HepG2 (cell line): ENCODE data around the gene DLL1. TPM values are rescaled to one million over a fixed set of nuclear protein-coding genes. Genes with fewer than 3 reads are reported as not detected.
A peak's percentile ranks its signal among the peaks of the same experiment; 100 is the strongest.

Source experiments
- ATAC-seq: fragments of 200-7000 bp; cut with Tn5 transposase; 3 replicates; pipeline ENCODE4 v1.9.1; 2020; ENCODE audit warnings: mild to moderate bottlenecking, moderate library complexity
- BruUV-seq: library from RNA; stranded (reverse); fragments of 400-500 nt; replicated peaks from 2 replicates; lab custom pipeline; 2021; lab: Mats Ljungman, UMichigan
- CTCF ChIA-PET: fragments of 300-600 bp; formaldehyde crosslinking; extraction: SDS; loops from one replicate; lab custom pipeline; 2021; ENCODE audit warnings: low total read pairs, inconsistent platforms, low intra/inter-chr PET ratio; lab: Yijun Ruan, JAX
- POLR2A ChIA-PET: fragments of 350-600 bp; sonication (Branson Sonifier 250); formaldehyde crosslinking; loops from one replicate; lab custom pipeline; 2020; ENCODE audit warnings: antibody characterized with exemption, inconsistent platforms; lab: Yijun Ruan, JAX
- DNase-seq: peaks from one replicate; pipeline ENCODE4 v3.0.0-alpha.2; 2015; ENCODE audit warnings: low spot score
- FAIRE-seq: peaks from 3 replicates; lab custom pipeline; 2011; peaks lifted over from hg19 to GRCh38; lab: Jason Lieb, UNC
- H2AFZ ChIP-seq: one replicate; pipeline ENCODE4 v1.6.1; 2011; ENCODE audit warnings: low read length, inconsistent platforms
- H3K27ac ChIP-seq: fragments of 300-600 bp; 3 replicates; pipeline ENCODE4 v1.8.0; 2011; ENCODE audit warnings: mixed run types, mild to moderate bottlenecking, mixed read lengths, low read length, inconsistent platforms; ENCODE audit not compliant: insufficient read depth; ENCODE audit errors: extremely low read length
- H3K27me3 ChIP-seq, 2 experiments: fragments of 200-600 bp in 1 of 2; 2 replicates in 1 of 2; 3 replicates in 1 of 2; pipeline versions ENCODE4 v1.6.0 to v1.8.0; 2011; ENCODE audit warnings: low read length in 2 of 2, mild to moderate bottlenecking in 2 of 2, moderate library complexity in 2 of 2, inconsistent platforms in 1 of 2; ENCODE audit not compliant: insufficient read depth in 2 of 2, control insufficient read depth in 1 of 2
- H3K36me3 ChIP-seq, 2 experiments: fragments of 200-600 bp in 1 of 2; replicated peaks in 1 of 2; 2 replicates in 1 of 2; 3 replicates in 1 of 2; pipeline versions ENCODE4 v1.5.1 to v1.8.0; 2011; ENCODE audit warnings: low read length in 2 of 2, inconsistent platforms in 1 of 2; ENCODE audit not compliant: insufficient read depth in 2 of 2, control insufficient read depth in 1 of 2
- H3K4me1 ChIP-seq: 2 replicates; pipeline ENCODE4 v1.5.1; 2012; ENCODE audit warnings: low read length, inconsistent platforms; ENCODE audit not compliant: insufficient read depth
- H3K4me2 ChIP-seq: 2 replicates; pipeline ENCODE4 v1.6.0; 2011; ENCODE audit warnings: low read depth, low read length, inconsistent platforms
- H3K4me3 ChIP-seq, 3 experiments: fragments of 200-600 bp in 1 of 3; sonication (generic), shearing (Covaris generic) in 1 of 3; replicated peaks in 1 of 3; 2 replicates each; pipeline ENCODE4 v1.5.1; 2011 to 2016; ENCODE audit warnings: low read length in 3 of 3, inconsistent platforms in 2 of 3, low read depth in 2 of 3, mild to moderate bottlenecking in 2 of 3, control low read depth in 1 of 3, mixed read lengths in 1 of 3; ENCODE audit not compliant: insufficient read depth in 1 of 3
- H3K79me2 ChIP-seq: one replicate; pipeline ENCODE4 v1.6.1; 2011; ENCODE audit warnings: low read length, inconsistent platforms; ENCODE audit not compliant: insufficient read depth
- H3K9ac ChIP-seq: 2 replicates; pipeline ENCODE4 v1.6.0; 2011; ENCODE audit warnings: mild to moderate bottlenecking, low read depth, low read length, inconsistent platforms; ENCODE audit not compliant: insufficient read depth
- H3K9me3 ChIP-seq: 2 replicates; pipeline ENCODE4 v1.5.1; 2012; ENCODE audit warnings: mild to moderate bottlenecking, low read length
- H4K20me1 ChIP-seq: 2 replicates; pipeline ENCODE4 v1.6.0; 2011; ENCODE audit warnings: inconsistent platforms, mild to moderate bottlenecking, low read length, moderate library complexity; ENCODE audit not compliant: insufficient read depth
- ARID3A ChIP-seq: IDR thresholded peaks from 2 replicates; pipeline ENCODE4 v1.6.1; 2012; ENCODE audit warnings: low read depth, low read length, improper control_type of control experiment
- ARNT2 ChIP-seq: sonication (generic); formaldehyde crosslinking; IDR thresholded peaks from 2 replicates; pipeline ENCODE4 v1.8.0; 2022; ENCODE audit warnings: mild to moderate bottlenecking, low read depth, missing genetic modification reagents, moderate library complexity
- FOXK2 ChIP-seq: fragments of 450-650 bp; IDR thresholded peaks from 2 replicates; pipeline ENCODE4 v1.6.1; 2016
- GABPA ChIP-seq, 2 experiments: IDR thresholded peaks; 2 replicates each; pipeline ENCODE4 v1.6.1; 2011 to 2016; ENCODE audit warnings: low read depth in 2 of 2, low read length in 1 of 2, missing biosample characterization in 1 of 2, missing genetic modification characterization in 1 of 2
- GLI4 ChIP-seq: sonication (generic); formaldehyde crosslinking; IDR thresholded peaks from 2 replicates; pipeline ENCODE4 v1.5.1; 2020; ENCODE audit warnings: missing genetic modification reagents, mild to moderate bottlenecking, moderate library complexity, borderline replicate concordance
- HES4 ChIP-seq: sonication (generic); formaldehyde crosslinking; IDR thresholded peaks from 2 replicates; pipeline ENCODE4 v1.9.0; 2021; ENCODE audit warnings: mild to moderate bottlenecking, missing genetic modification reagents, borderline replicate concordance
- HOXA3 ChIP-seq: sonication (generic); formaldehyde crosslinking; IDR thresholded peaks from 2 replicates; pipeline ENCODE4 v1.5.0; 2020; ENCODE audit warnings: missing genetic modification reagents
- KDM1A ChIP-seq: IDR thresholded peaks from 2 replicates; pipeline ENCODE4 v1.6.1; 2016; ENCODE audit warnings: missing compliant biosample characterization
- ZBTB14 ChIP-seq: sonication (generic); formaldehyde crosslinking; IDR thresholded peaks from 2 replicates; pipeline ENCODE4 v1.4.0; 2020; ENCODE audit warnings: missing genetic modification reagents
- ZNF142 ChIP-seq: sonication (generic); formaldehyde crosslinking; IDR thresholded peaks from 2 replicates; pipeline ENCODE4 v1.4.0; 2020; ENCODE audit warnings: missing genetic modification reagents
- ZNF280B ChIP-seq: sonication (generic); formaldehyde crosslinking; IDR thresholded peaks from 2 replicates; pipeline ENCODE4 v1.5.0; 2020; ENCODE audit warnings: missing genetic modification reagents, mild to moderate bottlenecking, borderline replicate concordance
- WGBS: methylation state at CpG from one replicate; pipeline ENCODE4 v1.1.6; 2017; ENCODE audit warnings: low lambda C conversion rate; 5-methylcytosine and 5-hydroxymethylcytosine counted together
- in situ Hi-C: cut with HindIII; loops from 2 replicates; pipeline ENCODE4 v1.10.0; 2017; ENCODE audit warnings: low pct_unique_long_range_greater_than_20kb; ENCODE audit not compliant: extremely low pct_ligation_motif_present
- intact Hi-C: fragments of 100-400 bp; cut with micrococcal nuclease; formaldehyde crosslinking; loops from one replicate; pipeline ENCODE4 v1.10.0; 2022; ENCODE audit not compliant: unreplicated experiment
- polyA plus RNA-seq, 8 experiments: library from polyadenylated mRNA; depleted of rRNA in 3 of 8; stranded (reverse) in 7 of 8; unstranded in 1 of 8; fragments of >200 nt; fragmentation: Illumina TruSeq in 4 of 8; extraction: Trizol in 4 of 8; gene quantifications; 2 replicates each; pipeline versions ENCODE4 v1.2.1 to v1.2.3, GENCODE V29; 2011 to 2016; ENCODE audit warnings: low read depth in 4 of 8, missing spikeins in 1 of 8, mixed read lengths in 1 of 8; ENCODE audit not compliant: insufficient read depth in 1 of 8
- total RNA-seq, 5 experiments: library from RNA; depleted of rRNA; stranded (reverse); fragments of >200 nt; fragmentation: Illumina TruSeq; extraction: Trizol; gene quantifications; 2 replicates each; pipeline ENCODE4 v1.2.3, GENCODE V29; 2016; ENCODE audit warnings: low read depth in 1 of 5

The DLL1 gene
- total and polyA plus RNA-seq, 2 of the 13 experiments (the other 11 are each of a cell fraction or from before 2014, with no cell fraction given): not detected

- no peak for TF ChIP-seq ZBTB14 (CRISPR knock-in tag)
- TF ChIP-seq, all 625 proteins: peak for 4
These were observed 10.2 kb downstream of the DLL1 start (continued) for GRCh38 chr6:170280689-170281045.

GRCh38 chr6:170279977-170280688 is 10.7 kb downstream of the DLL1 start:
- H3K36me3 ChIP-seq: no peaks in the 10 kb centered on the region
- H2AFZ ChIP-seq: no peak overlapping the region
- WGBS: 35% methylated on average over 25 of the region's 36 CpGs
- intact Hi-C loops: no loop called here
- H3K9ac ChIP-seq: no peak overlapping the region
- ChIA-PET POLR2A (no interaction called here), CTCF (no interaction called here)
- peaks cover 14 to 81% of the 10 kb centered on the region in 2 experiments for H3K27me3 ChIP-seq
- H3K27ac ChIP-seq: no peak overlapping the region
- H4K20me1 ChIP-seq: no peaks in the 10 kb centered on the region
- DNase-seq (no peak), FAIRE-seq (no peak), ATAC-seq (peak; percentile 61)
- H3K4me1 ChIP-seq: peaks cover 8% of the 10 kb centered on the region; the same call in 1 of the 2 replicates
- in situ Hi-C loops: no loop called here
- no peaks in the 10 kb centered on the region for H3K9me3 ChIP-seq
- H3K4me3 ChIP-seq: peak overlapping the region in 1 of 3 experiments; percentile 18; a peak in 1 of 6 replicates
- no peaks in the 10 kb centered on the region for H3K79me2 ChIP-seq
- peak overlapping the region; percentile 25 for H3K4me2 ChIP-seq
- BruUV-seq: no TSS peak
- TF ChIP-seq FOXK2: no peak
- TF ChIP-seq ZNF142 (CRISPR knock-in tag): no peak
- TF ChIP-seq ARNT2 (CRISPR knock-in tag): no peak
- TF ChIP-seq GLI4 (CRISPR knock-in tag): no peak
- peak; percentile 29; the same call in 1 of the 2 replicates for TF ChIP-seq HOXA3 (CRISPR knock-in tag)
- 0 out of 2 replicates have a peak, but pooled peaks have one; percentile 51 for TF ChIP-seq HES4 (CRISPR knock-in tag)
- TF ChIP-seq ARID3A: no peak
- no peak for TF ChIP-seq KDM1A
- TF ChIP-seq ZNF280B: peak; percentile 14; the same call in 1 of the 2 replicates
- TF ChIP-seq GABPA (IDR thresholded peaks at IDR 0.05; ENCODE audit: low read depth, low read length): no peak
- TF ChIP-seq GABPA (CRISPR knock-in tag; IDR thresholded peaks at IDR 0.05; ENCODE audit: low read depth): peak; percentile 28; the same call in 1 of the 2 replicates
